Stimulated activated CD8-positive, alpha-beta memory T cell treated with anti-CD3 and anti-CD28 coated beads, Interleukin-15, amount 100 ng/mL, for 48 hours (primary cell): ENCODE measurements around the gene MYLK.

Experiments used
- DNase-seq, 2 donors: peaks; one replicate each; pipeline ENCODE4 v3.0.0-alpha.2; 2020; ENCODE audit warnings: low read depth in 2 of 2

The MYLK gene

DNA sequence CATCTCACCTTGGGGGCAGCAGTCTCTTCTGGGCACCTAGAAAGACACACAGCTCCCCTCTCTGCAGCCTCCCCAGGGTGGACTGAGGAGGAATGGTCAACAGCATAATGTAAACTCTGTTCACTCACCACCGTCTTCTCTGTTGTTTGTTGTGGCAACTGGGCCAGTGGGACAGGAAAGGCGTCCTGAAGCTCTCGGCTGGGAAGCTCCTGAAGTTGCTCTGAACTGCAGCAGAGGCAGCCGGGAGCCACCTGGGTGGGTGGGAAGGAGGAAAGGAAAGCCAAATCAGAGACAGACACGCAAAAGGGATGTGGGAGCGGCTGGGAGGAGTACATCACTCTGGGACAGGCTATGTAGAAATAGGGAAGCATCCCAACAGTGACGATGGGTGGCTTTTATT, 52.7 kb downstream of the MYLK start:
- DNase-seq: no peak

GRCh38 chr3:123821920-123822319, 62.2 kb downstream of the MYLK start:
- no peak for DNase-seq

DNA sequence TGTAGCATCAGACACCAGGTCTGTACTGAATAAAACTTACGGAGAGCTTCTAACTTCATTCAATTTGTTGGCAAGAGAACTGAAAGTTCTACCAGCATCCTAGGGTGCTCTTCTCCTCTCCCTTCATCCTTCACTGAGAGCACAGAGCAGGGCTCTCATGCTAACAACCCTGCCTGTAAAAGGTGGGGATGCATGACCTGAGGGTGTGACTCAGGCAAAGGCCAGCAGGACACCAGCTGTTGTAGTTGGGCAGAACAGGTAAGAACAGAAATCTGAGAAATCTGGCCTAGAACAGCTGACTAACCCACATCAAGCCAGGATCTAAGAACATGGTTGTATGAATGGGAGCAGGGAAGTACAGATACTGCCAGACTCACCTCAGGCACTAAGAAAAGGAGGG, 64.2 kb downstream of the MYLK start:
- DNase-seq: no peak

GRCh38 chr3:123818921-123819429, 65.2 kb downstream of the MYLK start:
- no peak for DNase-seq

DNA sequence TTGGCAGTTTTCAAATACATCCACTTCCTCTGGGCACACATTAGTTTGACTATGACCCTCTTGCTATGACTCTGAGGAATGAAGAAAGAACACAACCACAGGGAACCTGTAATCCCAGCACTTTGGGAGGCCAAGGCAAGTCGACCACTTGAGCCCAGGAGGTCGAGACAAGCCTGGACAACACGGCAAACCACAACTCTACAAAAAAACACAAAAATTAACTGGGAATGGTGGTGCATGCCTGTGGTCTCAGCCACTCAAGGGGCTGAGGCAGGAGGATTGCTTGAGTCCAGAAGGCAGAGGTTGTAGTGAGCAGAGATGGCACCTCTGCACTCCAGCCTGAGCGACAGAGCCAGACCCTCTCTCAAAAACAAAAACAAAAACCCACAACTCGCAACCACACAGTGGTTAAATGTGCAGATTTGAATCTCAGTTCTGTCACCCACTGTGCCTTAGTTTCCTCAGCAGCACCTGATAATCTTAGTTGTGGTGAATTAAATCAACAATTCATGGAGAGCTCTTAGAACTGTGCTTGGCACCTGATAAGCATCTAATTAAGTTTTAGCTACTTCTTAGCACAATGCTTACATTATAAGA, 65.7 kb downstream of the MYLK start:
- no peak for DNase-seq

DNA sequence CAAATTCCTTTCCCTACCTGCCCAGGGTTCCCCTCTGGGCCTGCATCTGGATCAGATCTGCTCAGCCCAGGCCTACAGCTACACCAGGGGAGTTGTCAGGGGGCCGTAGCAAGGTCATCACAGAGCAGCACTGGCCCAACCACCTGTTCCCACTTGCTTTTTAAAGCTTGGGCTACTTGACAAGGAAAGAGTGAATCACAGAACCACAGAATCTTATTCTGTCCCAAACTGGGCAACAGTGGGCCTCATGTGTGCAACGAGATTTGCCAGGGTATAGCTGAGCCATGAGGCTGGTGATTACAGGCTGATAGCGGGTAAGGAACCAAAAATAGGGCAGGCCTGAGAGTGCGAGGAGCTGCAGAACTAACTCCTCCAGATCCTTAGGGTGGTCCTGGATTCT, 66.7 kb downstream of the MYLK start:
- no peak for DNase-seq

- no peak for DNase-seq
These were observed 67.4 kb downstream of the MYLK start for GRCh38 chr3:123816673-123817207.

DNA sequence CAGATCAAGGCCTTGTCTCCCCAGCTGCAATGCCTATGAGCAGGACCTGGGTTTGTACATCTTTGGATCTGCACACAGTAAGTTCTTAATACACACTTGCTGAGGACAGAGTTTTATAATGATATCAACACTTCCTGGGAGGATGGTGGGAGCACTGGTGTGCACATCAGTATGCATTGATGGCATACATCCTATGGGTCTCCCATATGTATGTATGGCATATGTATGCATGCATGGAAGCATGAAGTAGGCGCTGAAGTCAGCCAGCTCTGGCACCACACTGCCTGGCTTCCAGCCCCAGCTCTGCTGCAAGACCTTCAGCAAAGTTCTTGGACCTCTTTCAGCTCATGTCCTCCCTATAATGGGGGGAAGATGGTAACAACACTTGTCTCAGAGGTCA, 68.2 kb downstream of the MYLK start:
- no peak for DNase-seq

DNA sequence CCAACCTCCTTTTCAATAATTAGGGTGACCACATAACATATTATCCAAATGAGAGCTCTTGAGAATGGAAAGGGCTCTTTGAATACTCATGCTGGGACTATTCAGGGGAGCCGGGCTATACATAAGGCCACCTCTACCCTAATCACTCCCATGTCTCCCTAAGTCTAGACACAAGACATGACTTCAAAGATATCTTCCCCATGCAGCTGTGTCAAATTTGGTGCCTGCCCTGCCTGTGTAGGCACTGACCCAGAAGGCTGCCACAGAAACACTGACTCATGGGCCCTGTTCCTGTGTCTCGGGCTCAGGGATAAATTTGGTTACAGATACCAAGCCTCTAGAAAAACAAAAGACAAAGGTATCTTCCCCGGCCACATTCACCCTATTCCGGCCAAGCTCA, 70.3 kb downstream of the MYLK start:
- DNase-seq: no peak

DNA sequence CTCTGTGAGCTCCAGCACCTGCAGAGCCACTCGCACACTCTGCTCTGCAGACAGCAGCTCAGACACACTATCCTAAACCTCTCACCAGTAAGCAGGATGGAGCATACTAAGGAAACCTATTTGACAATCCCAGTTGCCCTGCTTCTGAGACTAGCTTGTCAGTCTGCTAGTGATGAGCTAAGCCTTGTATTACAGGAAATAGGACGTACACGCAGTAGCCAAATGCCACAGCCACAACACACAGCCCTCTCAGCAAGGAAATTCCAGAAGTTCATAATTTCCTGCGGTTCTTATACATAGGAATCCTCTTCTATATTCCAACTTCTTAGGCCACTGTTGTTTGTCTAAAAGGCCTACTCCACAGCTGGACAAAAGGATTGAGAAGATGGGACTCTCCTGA, 74.5 kb downstream of the MYLK start:
- DNase-seq: no peak

DNA sequence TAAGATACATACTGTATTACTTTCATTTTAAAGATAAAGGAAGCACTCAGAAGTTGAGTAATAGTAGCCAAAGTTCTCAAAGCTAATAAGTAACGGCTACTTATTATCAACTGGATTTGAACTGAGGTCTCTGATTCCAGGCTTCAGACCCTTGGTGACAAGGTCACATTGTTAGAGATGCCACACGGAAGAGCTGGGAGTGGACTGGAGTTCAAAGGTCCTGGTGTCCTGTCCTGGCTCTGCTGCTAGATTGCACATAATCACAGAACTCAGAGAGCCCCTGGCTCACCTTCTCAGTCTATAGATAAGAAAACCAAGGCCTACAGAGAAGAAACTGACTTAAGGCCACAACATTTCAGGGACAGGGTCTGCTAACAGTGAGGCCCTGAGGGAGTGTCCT, 75.3 kb downstream of the MYLK start:
- no peak for DNase-seq

- no peak for DNase-seq
These were observed 76.3 kb downstream of the MYLK start for GRCh38 chr3:123807820-123808219.

DNA sequence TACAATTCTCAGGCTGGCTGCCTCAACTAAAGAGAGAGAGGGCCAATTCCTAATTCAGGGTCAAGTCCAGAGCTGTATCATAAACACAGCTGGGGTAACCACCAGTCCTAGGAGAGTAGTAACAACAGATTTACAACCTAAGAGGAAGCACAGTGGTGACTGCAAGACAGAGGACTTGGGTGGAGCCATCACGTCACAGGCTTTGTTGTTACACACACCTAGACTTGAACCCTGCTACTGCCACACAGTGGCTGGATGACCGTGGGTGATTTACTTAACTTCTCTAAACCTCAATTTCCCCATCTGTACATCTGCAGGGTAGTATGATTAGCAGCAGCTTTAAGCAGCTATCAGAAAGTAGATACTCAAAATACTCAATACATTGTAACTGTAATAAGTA, 78.6 kb downstream of the MYLK start:
- DNase-seq: no peak

DNA sequence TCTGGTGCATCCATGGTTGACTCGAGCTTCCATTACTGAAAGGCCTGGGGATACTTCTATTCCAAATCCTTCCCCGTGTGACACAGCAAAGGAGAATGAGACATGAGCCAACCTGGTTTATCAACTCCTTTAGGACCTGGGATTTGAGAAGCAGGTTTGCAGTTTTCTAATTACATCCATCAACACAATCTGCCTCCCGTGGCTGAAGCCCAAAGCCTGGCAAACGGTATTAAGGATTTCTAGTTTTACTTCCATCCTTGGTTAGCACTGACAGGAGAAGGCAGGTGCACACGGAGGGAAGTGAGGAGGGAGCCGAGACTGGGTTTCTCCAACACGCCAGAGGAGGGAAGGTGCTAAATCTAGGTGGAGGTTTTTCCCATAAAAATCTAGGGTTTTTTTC, 79.0 kb downstream of the MYLK start:
- DNase-seq: no peak

DNA sequence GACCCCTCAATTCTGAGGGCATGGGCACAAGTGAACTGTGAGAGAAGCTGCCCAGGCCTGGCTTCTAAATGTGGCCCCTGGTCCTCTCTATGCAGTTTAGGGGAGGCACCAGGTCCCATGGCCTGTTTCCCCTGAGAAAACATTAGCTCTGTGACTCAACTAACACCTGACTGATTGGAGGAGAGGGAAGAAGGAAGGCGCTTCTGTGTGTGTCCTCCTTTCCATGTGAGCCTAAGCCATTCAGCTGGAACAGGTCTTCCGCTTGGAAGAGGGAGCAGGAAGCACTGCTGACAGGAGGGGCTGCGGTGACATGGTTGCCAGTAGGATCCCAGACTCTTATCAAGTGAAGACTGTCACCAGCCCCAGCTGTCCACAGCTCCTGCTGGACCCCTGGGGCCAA, 79.5 kb downstream of the MYLK start:
- DNase-seq: no peak

DNA sequence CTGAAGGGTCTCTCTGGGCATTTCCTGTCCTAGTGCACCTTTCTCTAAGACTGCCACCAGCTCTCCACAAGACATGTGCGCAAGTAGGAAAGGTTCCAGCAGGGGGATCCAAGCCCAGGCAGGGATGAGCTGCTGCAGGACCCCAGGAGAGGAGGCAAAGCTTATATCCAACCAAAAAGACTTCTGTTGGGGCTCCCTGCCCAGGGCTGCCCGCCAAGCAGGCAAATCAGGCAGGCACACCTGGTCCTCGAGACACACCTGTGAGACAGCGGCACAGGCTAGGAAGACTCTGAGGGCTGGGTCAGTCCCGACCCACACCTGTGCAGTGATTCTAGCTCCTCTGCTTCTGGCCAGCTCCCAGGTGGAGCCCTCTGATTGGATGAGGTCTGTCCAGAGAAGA, 80.6 kb downstream of the MYLK start:
- no peak for DNase-seq

DNA sequence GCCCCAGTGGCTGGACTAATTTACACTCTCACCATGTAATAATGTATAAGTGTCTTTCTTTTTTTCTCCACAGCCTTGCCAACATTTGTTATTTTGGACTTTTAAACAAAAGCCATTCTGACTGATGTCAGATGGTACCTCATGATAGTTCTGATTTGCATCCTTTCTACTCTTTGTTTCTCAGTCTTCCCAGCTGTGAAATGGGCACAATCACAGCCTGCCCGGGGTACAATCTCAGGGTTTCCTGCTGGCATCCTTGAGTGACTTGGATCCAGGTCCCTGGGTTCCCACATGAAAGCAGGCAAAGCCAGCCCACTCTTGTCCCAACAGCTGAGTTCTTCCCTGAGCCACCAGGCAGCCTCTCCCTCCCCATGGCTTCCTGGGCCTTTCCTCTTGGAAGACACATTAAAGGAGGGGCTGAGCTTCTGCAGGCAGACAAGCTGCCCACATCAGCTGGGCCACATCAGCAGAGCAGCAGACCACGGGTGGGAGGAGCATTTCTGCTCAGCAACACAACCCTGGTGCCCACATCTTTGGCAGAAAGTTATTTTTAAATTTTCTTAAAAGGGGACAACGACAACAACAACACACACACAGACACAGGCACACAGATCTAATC, 82.0 kb downstream of the MYLK start:
- DNase-seq: no peak

DNA sequence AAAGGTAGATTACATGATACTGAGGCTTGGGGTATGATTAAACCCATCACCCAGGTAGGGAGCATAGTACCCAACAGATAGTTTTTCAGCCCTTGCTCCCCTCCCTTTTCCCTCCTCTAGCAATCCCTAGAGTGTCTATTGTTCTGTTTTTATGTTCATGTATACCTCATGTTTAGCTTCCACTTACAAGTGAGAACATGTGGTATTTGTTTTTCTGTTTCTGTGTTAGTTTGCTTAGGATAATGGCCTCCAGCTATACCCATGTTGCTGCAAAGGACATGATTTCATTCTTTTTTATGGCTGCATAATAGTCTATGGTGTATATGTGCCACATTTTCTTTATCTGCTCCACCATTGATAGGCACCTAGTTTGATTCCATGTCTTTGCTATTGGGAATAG, 82.7 kb downstream of the MYLK start:
- no peak for DNase-seq

DNA sequence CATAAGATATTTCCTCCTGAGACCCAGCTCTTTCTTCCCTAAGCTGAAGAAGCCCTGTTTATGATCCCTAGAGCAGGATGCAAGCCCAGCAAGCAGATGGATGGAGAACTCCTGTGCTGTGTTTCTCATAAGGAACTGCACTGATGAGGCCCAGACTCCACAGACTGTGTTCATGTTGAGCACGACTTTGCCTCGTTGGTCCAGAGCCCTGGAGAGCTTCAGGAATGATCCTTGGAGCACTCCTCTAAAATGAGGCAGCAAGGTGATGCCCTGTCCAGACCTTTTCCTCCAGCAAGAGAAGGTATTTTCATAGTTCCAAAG, 83.8 kb downstream of the MYLK start:
- DNase-seq: no peak

DNA sequence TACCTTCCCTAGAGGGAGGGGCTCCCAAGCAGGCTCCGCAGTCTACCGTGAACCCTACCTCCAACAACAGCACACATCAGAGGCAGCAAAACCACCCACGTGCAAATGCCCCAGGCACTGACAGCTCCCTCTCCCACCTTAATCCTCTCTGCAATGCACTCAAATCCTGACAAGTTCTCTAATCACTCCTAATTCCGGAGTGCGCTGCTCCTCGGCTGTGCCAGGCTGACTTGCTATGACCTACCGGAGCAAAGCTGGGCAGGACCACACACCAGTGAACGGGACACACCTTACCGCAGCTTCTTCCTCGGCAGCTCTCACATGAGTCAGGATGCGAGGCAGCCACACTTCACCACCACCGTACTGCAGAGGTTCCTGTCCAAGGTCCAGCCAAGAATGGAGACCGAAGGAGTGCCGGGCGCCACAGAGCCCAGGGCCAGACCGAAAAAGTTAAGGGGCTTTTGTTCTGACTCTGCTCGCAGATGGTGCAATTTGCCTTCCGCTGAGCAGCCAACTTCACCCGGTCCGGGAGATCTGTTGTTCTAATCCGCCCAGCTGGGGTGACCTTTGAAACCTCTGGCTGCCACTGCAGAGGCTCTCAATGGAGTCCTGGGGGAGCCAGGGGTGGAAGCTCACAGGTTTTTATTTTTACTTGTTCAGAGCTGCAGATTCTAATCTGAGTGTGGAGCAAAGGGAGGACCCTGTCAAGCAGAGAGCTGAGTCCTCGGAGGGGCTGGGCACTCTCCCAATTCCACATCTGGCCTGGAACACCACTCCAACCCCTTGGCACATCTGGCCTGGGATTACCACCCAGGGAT, 84.4 kb downstream of the MYLK start:
- DNase-seq: no peak

DNA sequence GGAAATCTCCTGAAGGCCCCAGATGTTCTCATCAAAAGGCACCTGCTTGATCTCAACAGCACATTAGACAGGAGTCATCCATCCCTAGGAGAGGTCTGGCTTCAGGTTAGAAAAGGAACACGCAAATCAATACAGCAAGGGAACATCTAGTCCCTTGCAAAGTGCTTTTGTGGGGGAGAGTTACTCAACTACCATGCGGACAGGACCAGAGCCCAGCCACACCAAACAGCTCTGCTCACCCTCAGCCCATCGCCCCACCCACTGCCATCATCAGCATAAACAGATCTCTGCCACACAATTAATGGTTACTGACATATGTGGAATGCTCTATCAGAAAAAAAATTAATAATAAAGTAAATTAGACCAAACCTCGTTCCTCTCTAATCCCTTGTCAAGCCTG, 85.6 kb downstream of the MYLK start:
- no peak for DNase-seq

DNA sequence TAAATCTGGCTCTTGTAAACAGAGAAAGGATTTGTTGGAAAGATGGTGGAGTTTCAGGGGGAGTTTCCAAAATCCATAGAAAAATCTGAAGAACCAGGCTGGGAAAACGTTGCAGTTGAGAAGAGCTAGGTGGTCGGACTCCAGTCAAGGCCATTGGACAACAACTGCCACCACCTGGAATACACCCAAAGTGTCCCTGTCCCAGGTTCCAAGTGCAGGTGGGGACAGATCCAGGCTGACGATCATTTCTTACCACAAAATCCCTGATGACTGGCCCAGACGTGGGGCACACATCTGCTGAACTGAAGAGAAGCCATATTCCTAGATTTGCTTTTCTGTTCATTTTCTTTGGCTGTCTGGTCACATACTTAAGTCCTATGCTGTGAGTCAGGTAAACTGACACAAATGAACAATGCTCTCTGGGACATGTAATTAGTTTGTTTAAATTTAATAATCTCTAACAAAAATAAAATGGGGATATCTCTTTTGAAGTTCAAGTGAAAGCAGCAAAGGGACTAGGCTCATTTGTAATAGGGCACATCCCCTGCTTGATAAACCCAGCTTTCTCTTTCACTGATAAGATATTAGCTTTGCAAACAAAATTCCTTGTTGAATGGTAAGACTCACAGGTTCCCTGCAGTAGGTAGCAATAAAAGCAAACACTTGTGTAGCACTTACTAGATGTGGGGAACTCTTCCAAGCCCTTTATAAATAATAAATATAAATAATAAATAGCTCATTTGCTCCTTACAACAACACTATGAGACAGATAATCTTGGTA, 88.5 kb downstream of the MYLK start:
- DNase-seq: no peak
